Measurements from ENCODE around the gene LRRFIP1. TPM values are rescaled to one million over a fixed set of nuclear protein-coding genes. Genes with fewer than 3 reads are reported as not detected.
"Not testable (repeated sequence)": the region's sequence is repeated elsewhere in the genome, so short reads cannot be mapped to it uniquely, and the experiment has no call there.

Gene LRRFIP1
- total and polyA plus RNA-seq, 8 donors: 104 to 160 (median 122) TPM

- Histone ChIP-seq H3K4me1 (peaks cover 16 to 64% of the 10 kb centered on the region in 2 donors), H3K36me3 (no peaks in the 10 kb centered on the region), H3K27me3 (no peaks in the 10 kb centered on the region), H3K4me3 (no peak overlapping the region), H3K27ac (peak overlapping the region in 1 of 2 donors; percentile 1), H3K9me3 (no peaks in the 10 kb centered on the region)
- DNase-seq (no peak), ATAC-seq (no peak)
- TF ChIP-seq CTCF (IDR thresholded peaks at IDR 0.05): no peak
- intact Hi-C loops (cut with DNase I): no loop called here
Observed at GRCh38 chr2:237682151-237682550, 54.8 kb downstream of the LRRFIP1 start.

GRCh38 chr2:237682856-237683670 lies 55.7 kb downstream of the LRRFIP1 start:
- Histone ChIP-seq H3K27ac (peak overlapping the region; percentile 1 to 39), H3K9me3 (no peaks in the 10 kb centered on the region), H3K36me3 (no peaks in the 10 kb centered on the region), H3K27me3 (no peaks in the 10 kb centered on the region), H3K4me3 (no peak overlapping the region), H3K4me1 (peaks cover 16 to 64% of the 10 kb centered on the region in 2 donors)
- DNase-seq: peak in 1 of 4 donors; percentile 64
- peak; percentile 64 for ATAC-seq
- intact Hi-C loops (cut with DNase I): no loop called here
- no peak for TF ChIP-seq CTCF (IDR thresholded peaks at IDR 0.05)

DNA sequence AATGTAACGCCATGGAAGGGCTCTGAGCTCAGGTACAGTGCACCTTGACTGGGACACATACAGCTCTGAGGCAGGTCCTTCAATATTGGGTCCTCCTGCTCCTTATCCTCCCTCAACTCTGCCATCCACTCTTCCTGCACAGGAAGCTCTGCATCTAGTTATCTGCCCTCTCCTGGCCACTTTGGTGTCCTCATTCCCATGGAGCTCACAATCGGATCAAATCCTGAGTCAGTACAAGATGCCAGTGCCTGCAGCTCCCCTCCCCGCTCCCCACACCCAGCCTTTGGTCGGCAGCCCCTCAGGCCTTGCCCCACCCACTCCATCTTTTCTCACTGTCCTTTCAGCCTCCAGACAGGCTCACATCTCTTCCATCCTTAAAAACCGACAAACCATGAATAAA lies 58.0 kb downstream of the LRRFIP1 start:
- H3K4me3 ChIP-seq: no peak overlapping the region
- H3K27ac ChIP-seq: no peak overlapping the region
- DNase-seq (no peak), ATAC-seq (no peak)
- H3K4me1 ChIP-seq: peaks cover 23 to 66% of the 10 kb centered on the region in 2 donors
- TF ChIP-seq CTCF (IDR thresholded peaks at IDR 0.05): no peak
- H3K27me3 ChIP-seq: no peaks in the 10 kb centered on the region
- intact Hi-C loops (cut with DNase I): no loop called here
- no peaks in the 10 kb centered on the region for H3K36me3 ChIP-seq
- H3K9me3 ChIP-seq: no peaks in the 10 kb centered on the region

- no peaks in the 10 kb centered on the region for H3K36me3 ChIP-seq
- no peaks in the 10 kb centered on the region for H3K27me3 ChIP-seq
- intact Hi-C loops (cut with DNase I): no loop called here
- ATAC-seq (no peak), DNase-seq (no peak)
- H3K4me1 ChIP-seq: peaks cover 26 to 68% of the 10 kb centered on the region in 2 donors
- no peaks in the 10 kb centered on the region for H3K9me3 ChIP-seq
- no peak for TF ChIP-seq CTCF (IDR thresholded peaks at IDR 0.05)
- peak overlapping the region; percentile 77 to 94 for H3K27ac ChIP-seq
- H3K4me3 ChIP-seq: no peak overlapping the region
Observed at GRCh38 chr2:237686659-237687136, 59.3 kb downstream of the LRRFIP1 start.

DNA sequence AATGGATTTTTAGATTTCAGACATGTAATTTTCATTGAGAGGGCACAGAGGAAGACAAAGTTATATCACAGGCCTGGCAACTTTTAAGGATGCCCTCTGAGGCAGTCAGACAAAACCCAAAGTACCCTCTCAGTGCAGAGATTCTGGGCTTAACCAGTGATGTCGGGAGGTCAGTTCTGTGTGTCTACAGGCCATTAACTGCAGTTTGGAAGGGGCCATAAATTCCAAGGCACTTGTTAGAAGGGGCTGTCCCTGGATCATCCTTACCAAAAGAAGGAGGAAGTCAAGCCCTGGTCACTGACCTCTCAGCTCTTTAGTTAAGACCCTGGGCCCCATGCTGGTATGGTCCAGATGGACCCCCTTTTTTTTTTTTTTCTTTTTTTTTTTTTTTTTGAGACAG lies 60.7 kb downstream of the LRRFIP1 start:
- peak overlapping the region; percentile 77 to 94 for H3K27ac ChIP-seq

GRCh38 chr2:237688541-237688940 lies 61.2 kb downstream of the LRRFIP1 start:
- H3K27me3 ChIP-seq; ATAC-seq; DNase-seq; H3K9me3 ChIP-seq; intact Hi-C loops (cut with DNase I); H3K4me3 ChIP-seq; H3K36me3 ChIP-seq: not testable (repeated sequence)
- Histone ChIP-seq H3K4me1 (peaks cover 26 to 60% of the 10 kb centered on the region in 2 donors), H3K27ac (peak overlapping the region; percentile 77 to 94)

More for the DNA sequence above, 60.7 kb downstream of the LRRFIP1 start:
- Histone ChIP-seq H3K27me3 (no peaks in the 10 kb centered on the region), H3K36me3 (no peaks in the 10 kb centered on the region), H3K4me1 (peaks cover 26 to 58% of the 10 kb centered on the region in 2 donors), H3K9me3 (no peaks in the 10 kb centered on the region), H3K4me3 (no peak overlapping the region)
- ATAC-seq: no peak
- TF ChIP-seq CTCF (IDR thresholded peaks at IDR 0.05): no peak
- intact Hi-C loops (cut with DNase I): no loop called here
- DNase-seq: no peak
